Endothelial cell of umbilical vein (primary cell): ENCODE results near the gene ANKDD1A. TPM values are rescaled to one million over a fixed set of nuclear protein-coding genes. Genes with fewer than 3 reads are reported as not detected.

Experiments
- BruUV-seq: library from RNA; stranded (reverse); fragments of 400-500 nt; replicated peaks from 2 replicates; lab custom pipeline; 2021; lab: Mats Ljungman, UMichigan
- CTCF ChIA-PET: fragments of 300-600, 350-600 bp; sonication (Branson Sonifier 250); formaldehyde crosslinking; loops from one replicate; lab custom pipeline; 2021; ENCODE audit warnings: antibody characterized with exemption, inconsistent platforms; lab: Charles Lee
- POLR2A ChIA-PET: fragments of 300-600, 350-600 bp; sonication (Branson Sonifier 250); formaldehyde crosslinking; loops from one replicate; lab custom pipeline; 2021; ENCODE audit warnings: antibody characterized with exemption, inconsistent platforms; lab: Charles Lee
- DNase-seq: peaks from one replicate; pipeline ENCODE4 v3.0.0-alpha.2; 2011; ENCODE audit warnings: low read depth, low spot score
- FAIRE-seq: peaks from 2 replicates; lab custom pipeline; 2011; peaks lifted over from hg19 to GRCh38; lab: Jason Lieb, UNC
- H2AFZ ChIP-seq: 2 replicates; pipeline ENCODE4 v1.6.0; 2012; ENCODE audit warnings: low read depth, low read length, control low read depth, inconsistent platforms
- H3K27ac ChIP-seq: 2 replicates; pipeline ENCODE4 v1.5.1; 2011; ENCODE audit warnings: low read depth, mild to moderate bottlenecking, control low read depth, low read length, moderate library complexity; ENCODE audit not compliant: insufficient read depth
- H3K27me3 ChIP-seq, 2 experiments: 2 replicates each; pipeline versions ENCODE4 v1.6.0 to v1.6.1; 2011; ENCODE audit warnings: low read length in 2 of 2, mixed read lengths in 1 of 2; ENCODE audit not compliant: control insufficient read depth in 2 of 2, insufficient read depth in 2 of 2
- H3K36me3 ChIP-seq, 2 experiments: 2 replicates in 1 of 2; 3 replicates in 1 of 2; pipeline ENCODE4 v1.5.1; 2011; ENCODE audit warnings: low read length in 2 of 2, mild to moderate bottlenecking in 1 of 2, moderate library complexity in 1 of 2; ENCODE audit not compliant: control insufficient read depth in 2 of 2, insufficient read depth in 2 of 2; ENCODE audit errors: extremely low read depth in 1 of 2
- H3K4me1 ChIP-seq: 3 replicates; pipeline ENCODE4 v1.5.1; 2011; ENCODE audit warnings: mild to moderate bottlenecking, low read length; ENCODE audit not compliant: control insufficient read depth, insufficient read depth; ENCODE audit errors: extremely low read depth
- H3K4me2 ChIP-seq: 2 replicates; pipeline ENCODE4 v1.6.1; 2011; ENCODE audit warnings: low read length, control low read depth, mixed read lengths; ENCODE audit not compliant: insufficient read depth
- H3K4me3 ChIP-seq, 3 experiments: fragments of 200-600 bp in 1 of 3; sonication (generic), shearing (Covaris generic) in 1 of 3; replicated peaks in 1 of 3; 2 replicates each; pipeline ENCODE4 v1.5.1; 2011 to 2016; ENCODE audit warnings: control low read depth in 3 of 3, low read length in 3 of 3, mild to moderate bottlenecking in 2 of 3, inconsistent platforms in 1 of 3, low read depth in 1 of 3, moderate library complexity in 1 of 3; ENCODE audit not compliant: insufficient read depth in 1 of 3
- H3K79me2 ChIP-seq: 2 replicates; pipeline ENCODE4 v1.6.0; 2012; ENCODE audit warnings: low read length, inconsistent platforms; ENCODE audit not compliant: control insufficient read depth, insufficient read depth
- H3K9ac ChIP-seq: replicated peaks from 2 replicates; pipeline ENCODE3; 2011; ENCODE audit warnings: low read length, control low read depth; ENCODE audit not compliant: insufficient read depth; ENCODE audit errors: extremely low read depth
- H3K9me1 ChIP-seq: replicated peaks from 3 replicates; pipeline ENCODE4 v1.6.0; 2011; ENCODE audit warnings: mild to moderate bottlenecking, low read length; ENCODE audit not compliant: control insufficient read depth, insufficient read depth; ENCODE audit errors: extremely low read depth
- H3K9me3 ChIP-seq: replicated peaks from 2 replicates; pipeline ENCODE4 v1.5.1; 2012; ENCODE audit warnings: low read length, inconsistent platforms; ENCODE audit not compliant: control insufficient read depth, insufficient read depth
- H4K20me1 ChIP-seq: replicated peaks from 2 replicates; pipeline ENCODE3; 2011; ENCODE audit warnings: mild to moderate bottlenecking, low read length; ENCODE audit not compliant: control insufficient read depth, insufficient read depth; ENCODE audit errors: extremely low read depth
- CTCF ChIP-seq, 2 donors: IDR thresholded peaks; 1 replicate in 1 of 2; 2 replicates in 1 of 2; pipeline ENCODE4 v1.5.1; 2011; ENCODE audit warnings: low read length in 2 of 2, mild to moderate bottlenecking in 2 of 2, moderate library complexity in 2 of 2, control low read depth in 1 of 2, inconsistent platforms in 1 of 2, low read depth in 1 of 2; ENCODE audit not compliant: insufficient read depth in 1 of 2; ENCODE audit errors: extremely low read depth in 1 of 2
- EZH2 ChIP-seq: IDR thresholded peaks from 2 replicates; pipeline ENCODE4 v1.6.1; 2012; ENCODE audit warnings: borderline replicate concordance, low read depth, mild to moderate bottlenecking, moderate library complexity, low read length, inconsistent platforms; ENCODE audit not compliant: severe bottlenecking
- FOS ChIP-seq: IDR thresholded peaks from 2 replicates; pipeline ENCODE4 v1.6.1; 2011; ENCODE audit warnings: mild to moderate bottlenecking, low read length, moderate library complexity, borderline replicate concordance; ENCODE audit not compliant: insufficient read depth
- GATA2 ChIP-seq: IDR thresholded peaks from 2 replicates; pipeline ENCODE4 v1.7.0; 2011; ENCODE audit warnings: low read depth, mild to moderate bottlenecking, moderate library complexity, mixed read lengths, low read length; ENCODE audit not compliant: insufficient read length, insufficient read depth
- JUN ChIP-seq: IDR thresholded peaks from 2 replicates; pipeline ENCODE4 v1.6.1; 2011; ENCODE audit warnings: borderline replicate concordance, low read depth; ENCODE audit not compliant: insufficient read length, insufficient read depth
- MAX ChIP-seq: IDR thresholded peaks from 2 replicates; pipeline ENCODE4 v1.6.1; 2011; ENCODE audit not compliant: insufficient read depth, insufficient read length
- MYC ChIP-seq: IDR thresholded peaks from one replicate; pipeline ENCODE4 v1.6.1; 2011; ENCODE audit warnings: mild to moderate bottlenecking, low read depth, low read length
- POLR2A ChIP-seq: IDR thresholded peaks from 2 replicates; pipeline ENCODE4 v1.6.1; 2012; ENCODE audit warnings: low read depth, mild to moderate bottlenecking, control low read depth, low read length
- POLR2AphosphoS5 ChIP-seq: IDR thresholded peaks from 2 replicates; pipeline ENCODE4 v1.6.1; 2012; ENCODE audit warnings: low read depth, mild to moderate bottlenecking, control low read depth, low read length, moderate library complexity; ENCODE audit not compliant: insufficient read depth
- dilution Hi-C: fragments of 300-500 bp; cut with MboI; formaldehyde crosslinking; loops from one replicate; pipeline ENCODE4 v1.15.0; 2019; ENCODE audit warnings: low sequenced_read_pairs; ENCODE audit not compliant: extremely low pct_ligation_motif_present
- intact Hi-C: fragments of 100-400 bp; cut with micrococcal nuclease; formaldehyde crosslinking; loops from one replicate; pipeline ENCODE4 v1.10.0; 2022
- polyA plus RNA-seq, 4 experiments: library from polyadenylated mRNA; depleted of rRNA in 3 of 4; stranded (reverse) in 3 of 4; unstranded in 1 of 4; fragments of >200 nt; gene quantifications; 2 replicates each; pipeline versions ENCODE4 v1.2.1 to v1.2.3, GENCODE V29; 2011 to 2012; ENCODE audit warnings: missing spikeins in 1 of 4
- total RNA-seq: library from RNA; stranded (reverse); gene quantifications from 2 replicates; pipeline ENCODE4 v1.2.3, GENCODE V29; 2021

The ANKDD1A gene
- total and polyA plus RNA-seq, 2 donors (not counting 3 experiments of a cell fraction or from before 2014, with no cell fraction given) = 2.0 to 2.4 TPM

DNA sequence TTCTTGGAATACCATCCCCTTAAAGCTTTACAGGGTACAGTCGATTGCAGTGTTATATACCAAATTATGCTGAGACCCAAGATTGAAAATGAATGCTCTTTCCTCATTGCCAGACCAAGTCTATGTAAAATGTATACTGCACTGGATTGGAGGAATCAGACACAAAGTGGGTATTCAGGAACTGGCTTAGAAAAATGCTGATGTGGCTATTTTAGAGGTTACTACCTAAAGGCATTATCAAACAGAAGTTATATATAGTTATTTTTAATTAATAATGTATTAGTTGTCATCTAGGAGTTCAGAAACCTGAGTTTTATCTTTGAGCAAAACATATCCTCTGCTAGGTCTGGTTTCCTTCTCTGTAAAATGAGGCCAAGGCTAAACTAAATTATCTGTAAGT, 81.6 kb downstream of the ANKDD1A start:
- no peak for FAIRE-seq
- DNase-seq = no peak
- no peak overlapping the region for H3K27ac ChIP-seq
- H3K9me1 ChIP-seq = no peaks in the 10 kb centered on the region
- no TSS peak for BruUV-seq
- no peak overlapping the region for H3K4me2 ChIP-seq
- no peaks in the 10 kb centered on the region for H3K9me3 ChIP-seq
- TF ChIP-seq GATA2 (no peak), JUN (no peak), MAX (no peak), MYC (no peak), CTCF (IDR thresholded peaks at IDR 0.05; ENCODE audit: extremely low read depth in 1 of 2, insufficient read depth in 1 of 2, low read depth in 1 of 2, low read length in 2 of 2) (no peak), POLR2A (no peak), EZH2 (no peak), POLR2AphosphoS5 (no peak), FOS (no peak)
- no peak overlapping the region for H3K4me3 ChIP-seq
- no peaks in the 10 kb centered on the region for H3K36me3 ChIP-seq
- H3K79me2 ChIP-seq = peaks cover 9% of the 10 kb centered on the region
- H3K27me3 ChIP-seq = no peaks in the 10 kb centered on the region
- CTCF ChIA-PET = no interaction called here
- dilution Hi-C loops = no loop called here
- peaks cover 10% of the 10 kb centered on the region for H3K4me1 ChIP-seq
- no peak overlapping the region for H2AFZ ChIP-seq
- POLR2A ChIA-PET = no interaction called here
- H3K9ac ChIP-seq = no peak overlapping the region
- intact Hi-C loops = no loop called here
- no peaks in the 10 kb centered on the region for H4K20me1 ChIP-seq
